Parathyroid adenoma (tissue), 2 donors: ENCODE results near the gene REXO2.
A peak's percentile ranks its signal among the peaks of the same experiment; 100 is the strongest.

Source experiments
- H2AFZ ChIP-seq: fragments of 300-600 bp; sonication (generic); one replicate; pipeline ENCODE4 v1.7.0; 2017; ENCODE audit warnings: antibody characterized with exemption, mild to moderate bottlenecking
- H3K27ac ChIP-seq: fragments of 300-600 bp; sonication (generic); one replicate; pipeline ENCODE4 v1.7.0; 2017
- H3K27me3 ChIP-seq: fragments of 300-600 bp; sonication (generic); one replicate; pipeline ENCODE4 v1.7.0; 2017; ENCODE audit warnings: low read length; ENCODE audit not compliant: control insufficient read depth, insufficient read depth
- H3K36me3 ChIP-seq: fragments of 300-600 bp; sonication (generic); one replicate; pipeline ENCODE4 v1.7.0; 2017; ENCODE audit warnings: low read length; ENCODE audit not compliant: control insufficient read depth, insufficient read depth
- H3K4me1 ChIP-seq: fragments of 300-600 bp; sonication (generic); one replicate; pipeline ENCODE4 v1.7.0; 2017; ENCODE audit warnings: control low read depth
- H3K4me2 ChIP-seq: fragments of 300-600 bp; sonication (generic); one replicate; pipeline ENCODE4 v1.7.0; 2017; ENCODE audit warnings: low read length
- H3K4me3 ChIP-seq: fragments of 300-600 bp; sonication (generic); one replicate; pipeline ENCODE4 v1.7.0; 2017; ENCODE audit warnings: low read depth, low read length
- H3K79me2 ChIP-seq: fragments of 300-600 bp; sonication (generic); one replicate; pipeline ENCODE4 v1.7.0; 2017; ENCODE audit warnings: control low read depth
- H3K9ac ChIP-seq: fragments of 300-600 bp; sonication (generic); one replicate; pipeline ENCODE4 v1.7.0; 2017; ENCODE audit warnings: mild to moderate bottlenecking
- H3K9me3 ChIP-seq: fragments of 300-600 bp; sonication (generic); one replicate; pipeline ENCODE4 v1.7.0; 2017; ENCODE audit warnings: low read length; ENCODE audit not compliant: control insufficient read depth
- TF ChIP-seq, protein P1 (sequence below): fragments of 300-600 bp; sonication (generic); IDR thresholded peaks from one replicate; pipeline ENCODE4 v1.7.0; 2017; ENCODE audit warnings: antibody characterized with exemption, mild to moderate bottlenecking
- donor health status: primary hyperparathyroidism.

REXO2 gene

DNA sequence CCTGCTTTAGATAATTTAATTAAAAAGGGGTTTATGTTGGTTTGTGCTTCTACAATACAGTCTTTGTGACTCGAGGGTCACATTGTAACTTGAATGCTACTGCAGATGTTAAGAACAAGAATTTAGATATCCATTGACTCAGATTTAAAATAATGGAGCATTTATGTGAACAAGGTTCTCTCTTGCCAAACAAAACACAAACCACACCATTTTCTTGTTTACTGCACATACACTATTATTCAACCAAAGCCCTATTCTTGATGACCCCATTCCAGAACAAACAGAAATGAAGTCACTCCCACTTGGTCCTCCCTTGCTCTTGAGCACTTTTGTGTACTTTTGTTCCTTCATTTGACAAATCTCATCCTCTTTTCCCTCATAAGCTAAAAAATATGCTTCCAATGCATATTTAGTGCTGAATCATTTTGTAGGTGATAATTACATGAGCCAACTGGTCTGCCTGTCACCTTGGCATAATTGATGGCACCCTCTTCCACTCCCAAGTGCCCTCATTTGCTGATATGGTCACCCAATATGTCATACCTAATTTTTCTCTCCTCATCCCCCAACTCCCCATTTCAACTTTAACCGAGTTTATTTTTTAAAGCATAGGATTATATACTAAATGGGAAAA, 41.8 kb upstream of the REXO2 start:
- Histone ChIP-seq H3K4me2 (no peak overlapping the region), H3K79me2 (peaks cover 9% of the 10 kb centered on the region), H3K9ac (no peak overlapping the region), H3K36me3 (no peaks in the 10 kb centered on the region), H3K27me3 (no peaks in the 10 kb centered on the region), H2AFZ (no peak overlapping the region), H3K27ac (no peak overlapping the region), H3K9me3 (no peaks in the 10 kb centered on the region), H3K4me3 (no peak overlapping the region), H3K4me1 (no peaks in the 10 kb centered on the region)
- TF ChIP-seq, protein P1, sequence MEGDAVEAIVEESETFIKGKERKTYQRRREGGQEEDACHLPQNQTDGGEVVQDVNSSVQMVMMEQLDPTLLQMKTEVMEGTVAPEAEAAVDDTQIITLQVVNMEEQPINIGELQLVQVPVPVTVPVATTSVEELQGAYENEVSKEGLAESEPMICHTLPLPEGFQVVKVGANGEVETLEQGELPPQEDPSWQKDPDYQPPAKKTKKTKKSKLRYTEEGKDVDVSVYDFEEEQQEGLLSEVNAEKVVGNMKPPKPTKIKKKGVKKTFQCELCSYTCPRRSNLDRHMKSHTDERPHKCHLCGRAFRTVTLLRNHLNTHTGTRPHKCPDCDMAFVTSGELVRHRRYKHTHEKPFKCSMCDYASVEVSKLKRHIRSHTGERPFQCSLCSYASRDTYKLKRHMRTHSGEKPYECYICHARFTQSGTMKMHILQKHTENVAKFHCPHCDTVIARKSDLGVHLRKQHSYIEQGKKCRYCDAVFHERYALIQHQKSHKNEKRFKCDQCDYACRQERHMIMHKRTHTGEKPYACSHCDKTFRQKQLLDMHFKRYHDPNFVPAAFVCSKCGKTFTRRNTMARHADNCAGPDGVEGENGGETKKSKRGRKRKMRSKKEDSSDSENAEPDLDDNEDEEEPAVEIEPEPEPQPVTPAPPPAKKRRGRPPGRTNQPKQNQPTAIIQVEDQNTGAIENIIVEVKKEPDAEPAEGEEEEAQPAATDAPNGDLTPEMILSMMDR = no peak

DNA sequence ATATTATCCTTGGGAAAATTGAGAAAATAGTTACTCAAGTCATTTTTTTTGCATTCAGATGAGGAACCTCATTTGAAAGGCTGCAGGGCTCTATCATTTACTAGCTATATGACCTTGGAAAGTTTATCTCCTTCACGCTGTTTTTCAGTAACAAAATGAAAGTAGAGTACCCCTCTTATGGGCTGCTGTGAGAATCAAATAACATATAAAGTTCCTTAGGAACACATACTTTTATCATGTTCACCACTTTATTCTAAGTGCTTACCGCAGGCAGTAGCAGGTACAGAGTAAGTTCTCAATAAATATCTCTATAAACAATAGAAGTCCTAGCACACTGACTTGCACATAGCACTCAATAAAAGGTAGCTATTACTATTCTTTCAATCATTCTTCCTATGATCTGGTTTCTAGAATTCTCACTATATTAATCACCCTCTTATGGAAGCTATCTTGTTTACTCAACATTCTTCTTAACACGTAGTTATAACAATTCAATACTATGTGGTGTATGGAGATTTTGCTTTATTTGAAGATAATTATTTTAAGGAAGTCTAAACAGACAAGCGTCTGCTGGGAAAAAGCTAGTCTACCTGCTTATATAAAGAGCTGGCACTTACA, 40.9 kb upstream of the REXO2 start:
- H3K36me3 ChIP-seq = no peaks in the 10 kb centered on the region
- H3K79me2 ChIP-seq = peaks cover 13% of the 10 kb centered on the region
- no peaks in the 10 kb centered on the region for H3K4me1 ChIP-seq
- H3K27me3 ChIP-seq = no peaks in the 10 kb centered on the region
- H3K9me3 ChIP-seq = no peaks in the 10 kb centered on the region
- H3K4me2 ChIP-seq = no peak overlapping the region
- H3K9ac ChIP-seq = no peak overlapping the region
- no peak overlapping the region for H3K4me3 ChIP-seq
- TF ChIP-seq, protein P1 = no peak
- H2AFZ ChIP-seq = no peak overlapping the region
- H3K27ac ChIP-seq = no peak overlapping the region

DNA sequence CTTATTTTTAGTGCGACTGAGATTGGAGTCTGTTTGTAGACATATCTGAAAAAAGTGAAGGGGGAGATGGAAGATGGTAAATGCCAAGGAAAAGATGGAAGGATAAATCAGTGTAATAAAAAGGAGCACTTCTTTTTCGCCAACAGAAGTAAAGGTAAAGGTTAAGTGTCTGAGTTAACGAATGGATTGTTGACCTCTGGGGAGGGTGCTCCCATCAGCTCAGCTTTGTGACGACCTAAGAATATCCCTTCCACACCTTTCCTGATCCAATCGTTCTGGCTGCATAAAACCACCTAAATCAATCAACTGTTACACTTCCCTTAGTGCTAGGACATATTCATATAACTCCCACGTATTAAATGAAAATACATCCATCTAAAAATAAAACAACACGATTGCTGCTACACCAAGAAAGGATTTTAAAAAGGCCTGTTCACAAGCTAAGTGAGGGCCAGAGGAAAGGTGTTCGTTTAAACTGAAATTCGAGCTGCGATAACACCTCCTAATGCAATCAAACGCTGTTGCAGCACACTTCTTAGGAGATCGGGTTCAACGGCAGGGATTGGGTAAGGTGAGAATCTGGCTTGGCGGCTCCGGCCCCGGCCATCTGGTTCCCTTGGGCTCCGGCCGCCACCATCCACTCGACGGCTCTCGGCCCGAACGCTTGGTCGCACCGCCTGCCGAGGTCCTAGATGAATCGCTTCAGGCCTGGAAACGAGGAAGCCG, 39.6 kb upstream of the REXO2 start:
- Histone ChIP-seq H3K79me2 (peaks cover 13% of the 10 kb centered on the region), H3K9me3 (no peaks in the 10 kb centered on the region), H3K27me3 (no peaks in the 10 kb centered on the region), H3K4me2 (peak overlapping the region; percentile 83), H3K4me3 (peak overlapping the region; percentile 92), H3K9ac (no peak overlapping the region), H3K27ac (peak overlapping the region; percentile 88), H3K4me1 (no peaks in the 10 kb centered on the region), H3K36me3 (no peaks in the 10 kb centered on the region), H2AFZ (peak overlapping the region; percentile 96)
- TF ChIP-seq, protein P1 = no peak

DNA sequence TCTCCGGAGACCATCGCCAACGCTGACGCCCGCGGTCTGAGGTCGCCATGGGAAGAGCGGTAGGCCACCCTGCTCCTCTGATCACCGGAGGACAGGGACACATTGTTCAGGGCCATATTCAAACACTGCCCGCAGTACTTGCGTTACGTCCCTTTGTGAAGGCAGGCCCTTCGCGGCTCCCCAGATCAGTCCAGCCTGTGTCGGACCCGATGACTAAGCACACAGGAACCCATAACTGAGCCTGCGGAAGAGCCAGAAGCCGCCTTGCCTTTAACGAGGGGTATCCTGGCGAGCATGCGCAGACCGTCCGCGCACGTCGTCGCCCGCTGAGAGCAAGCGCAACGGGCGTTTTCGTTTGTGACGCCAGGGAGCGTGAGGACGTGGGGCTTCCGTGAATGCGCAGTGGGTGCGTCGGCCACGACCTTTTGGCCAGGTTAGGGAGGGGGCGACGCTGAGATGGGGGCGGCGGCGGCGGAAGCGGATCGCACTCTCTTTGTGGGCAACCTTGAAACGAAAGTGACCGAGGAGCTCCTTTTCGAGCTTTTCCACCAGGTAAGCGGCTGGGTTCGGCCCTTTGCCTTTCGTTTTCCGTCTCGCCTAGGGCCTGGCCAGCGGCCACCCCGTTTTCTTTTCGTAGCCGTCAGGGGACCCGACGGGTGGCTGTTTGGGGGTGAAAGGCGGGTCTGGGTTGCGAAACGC, 38.9 kb upstream of the REXO2 start, which contains the start of the genes C11orf71 and RBM7:
TSS of gene C11orf71 (minus strand) at position 296 of the 699 bp plus-strand sequence. CDS start at position 116, 180 bp downstream.
TSS of gene RBM7 (plus strand) at position 451 of the 699 bp plus-strand sequence. CDS start at position 457, 6 bp downstream.
- H3K36me3 ChIP-seq = no peaks in the 10 kb centered on the region
- peak within 1 kb of the TSS; percentile 83 for H3K4me2 ChIP-seq
- no peaks in the 10 kb centered on the region for H3K9me3 ChIP-seq
- H3K79me2 ChIP-seq = peaks cover 13% of the 10 kb centered on the region
- H3K27ac ChIP-seq = peak within 1 kb of the TSS; percentile 88
- peak within 1 kb of the TSS; percentile 96 for H2AFZ ChIP-seq
- TF ChIP-seq, protein P1 = no peak
- peak within 1 kb of the TSS; percentile 89 for H3K9ac ChIP-seq
- H3K4me1 ChIP-seq = peaks cover 2% of the 10 kb centered on the region
- H3K4me3 ChIP-seq = peak within 1 kb of the TSS; percentile 92
- no peaks in the 10 kb centered on the region for H3K27me3 ChIP-seq
